ENCODE results near the gene IARS2.

DNA sequence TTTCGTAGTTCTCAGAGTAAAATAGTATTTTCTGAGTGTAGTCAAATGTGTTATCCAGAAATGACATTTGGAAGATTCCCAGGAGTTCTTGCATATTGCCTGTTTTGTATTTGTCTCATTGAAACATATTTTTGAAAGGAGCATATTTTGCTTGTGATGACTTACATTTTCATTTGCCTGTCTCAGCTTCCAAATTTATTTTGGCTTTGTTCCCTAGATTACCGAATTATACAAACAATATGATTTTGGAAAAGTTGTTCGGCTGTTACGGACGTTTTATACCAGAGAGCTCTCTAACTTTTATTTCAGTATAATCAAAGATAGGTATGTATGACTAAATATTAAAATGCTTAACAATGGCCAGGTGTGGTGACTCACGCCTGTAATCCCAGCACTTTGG lies 46.0 kb downstream of the IARS2 start:
- TF ChIP-seq, protein P1, sequence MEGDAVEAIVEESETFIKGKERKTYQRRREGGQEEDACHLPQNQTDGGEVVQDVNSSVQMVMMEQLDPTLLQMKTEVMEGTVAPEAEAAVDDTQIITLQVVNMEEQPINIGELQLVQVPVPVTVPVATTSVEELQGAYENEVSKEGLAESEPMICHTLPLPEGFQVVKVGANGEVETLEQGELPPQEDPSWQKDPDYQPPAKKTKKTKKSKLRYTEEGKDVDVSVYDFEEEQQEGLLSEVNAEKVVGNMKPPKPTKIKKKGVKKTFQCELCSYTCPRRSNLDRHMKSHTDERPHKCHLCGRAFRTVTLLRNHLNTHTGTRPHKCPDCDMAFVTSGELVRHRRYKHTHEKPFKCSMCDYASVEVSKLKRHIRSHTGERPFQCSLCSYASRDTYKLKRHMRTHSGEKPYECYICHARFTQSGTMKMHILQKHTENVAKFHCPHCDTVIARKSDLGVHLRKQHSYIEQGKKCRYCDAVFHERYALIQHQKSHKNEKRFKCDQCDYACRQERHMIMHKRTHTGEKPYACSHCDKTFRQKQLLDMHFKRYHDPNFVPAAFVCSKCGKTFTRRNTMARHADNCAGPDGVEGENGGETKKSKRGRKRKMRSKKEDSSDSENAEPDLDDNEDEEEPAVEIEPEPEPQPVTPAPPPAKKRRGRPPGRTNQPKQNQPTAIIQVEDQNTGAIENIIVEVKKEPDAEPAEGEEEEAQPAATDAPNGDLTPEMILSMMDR (IDR thresholded peaks at IDR 0.05): no peak
- no peak for TF ChIP-seq POLR2A (IDR thresholded peaks at IDR 0.05)
- no peak for TF ChIP-seq POLR2AphosphoS5 (IDR thresholded peaks at IDR 0.05; ENCODE audit: insufficient read depth in 1 of 2, low read depth in 1 of 2)

Data from vagina (tissue), 2 donors.